HG03108 (cell line): ENCODE data around the gene GP1BA.
A peak's percentile ranks its signal among the peaks of the same experiment; 100 is the strongest.

Experiments
- ATAC-seq: cut with Tn5 transposase; IDR thresholded peaks from one replicate; pipeline ENCODE4 v1.9.1; 2021; ENCODE audit warnings: moderate library complexity; ENCODE audit not compliant: unreplicated experiment

The GP1BA gene

DNA sequence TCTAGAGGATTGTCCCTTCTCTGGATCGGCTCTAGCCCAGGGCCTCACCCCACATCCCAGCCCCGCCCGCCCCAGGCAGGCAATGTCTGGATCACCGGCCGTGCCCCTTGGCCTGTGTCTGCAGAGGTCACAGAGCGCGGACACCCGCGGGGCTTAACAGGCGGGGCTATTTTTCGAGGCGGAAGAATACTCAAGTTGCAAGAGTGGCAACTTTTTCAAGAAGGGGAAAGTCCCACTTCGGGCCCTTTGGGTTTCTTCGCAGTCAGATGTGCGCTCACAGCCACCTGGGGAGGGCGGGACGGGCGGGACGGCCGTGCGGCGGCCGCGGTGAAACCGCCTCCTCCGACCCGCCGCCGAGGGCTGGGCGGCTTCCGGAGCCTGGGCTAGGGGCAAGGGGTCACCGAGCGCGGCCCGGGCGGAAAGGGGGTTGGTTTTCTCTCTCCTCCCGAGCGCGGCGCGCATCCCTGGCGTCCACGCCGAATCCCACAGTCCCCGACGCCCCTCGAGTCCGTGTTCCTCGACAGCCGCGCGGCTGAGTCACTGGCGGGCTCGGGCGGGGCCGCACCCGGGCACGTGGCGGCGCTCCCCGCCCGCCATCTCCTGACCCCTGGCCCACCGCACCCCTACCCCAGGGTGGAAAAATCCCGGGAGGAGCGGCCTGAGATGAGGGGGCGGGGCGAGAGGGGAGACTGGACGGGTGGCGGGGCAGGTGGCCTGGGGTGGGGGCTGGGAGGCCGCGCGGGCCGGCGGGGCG lies 17.4 kb downstream of the GP1BA start:
- no peak for ATAC-seq

GRCh38 chr17:4950075-4950745 lies 18.1 kb downstream of the GP1BA start:
- no peak for ATAC-seq

- no peak for ATAC-seq
Observed at GRCh38 chr17:4950746-4951204, 18.7 kb downstream of the GP1BA start, which contains the start of gene ENO3. TSS of gene ENO3 (plus strand) at chr17:4951119. CDS start at chr17:4951830, 711 bp downstream.

- ATAC-seq, result no peak
Observed at GRCh38 chr17:4951486-4951885, 19.4 kb downstream of the GP1BA start.

DNA sequence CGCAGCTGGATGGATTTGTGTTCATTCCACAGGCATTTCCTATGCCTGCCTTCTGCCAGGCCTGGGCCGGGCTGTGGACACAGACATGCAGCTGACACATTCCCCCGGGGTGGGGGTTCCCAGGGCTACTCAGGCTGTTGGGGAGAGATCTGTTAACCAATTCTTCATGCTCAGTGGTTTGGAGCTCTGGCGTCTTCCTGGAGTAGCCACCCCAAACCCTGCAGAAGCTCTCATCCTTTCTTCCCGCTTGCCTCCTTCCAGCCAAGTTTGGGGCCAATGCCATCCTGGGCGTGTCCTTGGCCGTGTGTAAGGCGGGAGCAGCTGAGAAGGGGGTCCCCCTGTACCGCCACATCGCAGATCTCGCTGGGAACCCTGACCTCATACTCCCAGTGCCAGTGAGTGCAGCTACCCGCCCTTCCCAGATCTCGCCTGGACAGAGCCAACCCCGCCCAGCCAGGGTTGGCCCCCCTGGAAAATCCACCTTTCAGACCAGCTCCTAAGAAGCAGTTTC lies 21.4 kb downstream of the GP1BA start:
- ATAC-seq, result no peak

GRCh38 chr17:4955091-4955490 lies 23.0 kb downstream of the GP1BA start:
- ATAC-seq, result no peak

DNA sequence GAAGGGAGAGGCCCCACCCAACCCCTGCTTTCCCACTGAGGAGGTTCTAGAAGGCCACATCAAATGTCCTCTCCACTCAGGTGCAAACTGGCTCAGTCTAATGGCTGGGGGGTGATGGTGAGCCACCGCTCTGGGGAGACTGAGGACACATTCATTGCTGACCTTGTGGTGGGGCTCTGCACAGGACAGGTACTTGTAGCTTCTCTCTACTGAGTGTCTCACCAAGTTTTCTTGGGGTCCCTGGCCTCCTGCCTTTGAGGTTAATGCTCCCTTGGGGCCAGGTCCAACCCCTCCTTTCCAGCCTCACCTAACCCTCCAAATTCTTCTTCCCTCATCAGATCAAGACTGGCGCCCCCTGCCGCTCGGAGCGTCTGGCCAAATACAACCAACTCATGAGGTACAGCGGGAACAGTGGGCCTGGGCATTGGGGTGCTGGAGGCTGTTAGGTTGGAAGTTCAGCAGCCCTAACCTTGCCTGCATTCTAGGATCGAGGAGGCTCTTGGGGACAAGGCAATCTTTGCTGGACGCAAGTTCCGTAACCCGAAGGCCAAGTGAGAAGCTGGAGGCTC lies 24.5 kb downstream of the GP1BA start:
- ATAC-seq, result no peak

GRCh38 chr17:4958102-4958501 lies 26.0 kb downstream of the GP1BA start:
- no peak for ATAC-seq

DNA sequence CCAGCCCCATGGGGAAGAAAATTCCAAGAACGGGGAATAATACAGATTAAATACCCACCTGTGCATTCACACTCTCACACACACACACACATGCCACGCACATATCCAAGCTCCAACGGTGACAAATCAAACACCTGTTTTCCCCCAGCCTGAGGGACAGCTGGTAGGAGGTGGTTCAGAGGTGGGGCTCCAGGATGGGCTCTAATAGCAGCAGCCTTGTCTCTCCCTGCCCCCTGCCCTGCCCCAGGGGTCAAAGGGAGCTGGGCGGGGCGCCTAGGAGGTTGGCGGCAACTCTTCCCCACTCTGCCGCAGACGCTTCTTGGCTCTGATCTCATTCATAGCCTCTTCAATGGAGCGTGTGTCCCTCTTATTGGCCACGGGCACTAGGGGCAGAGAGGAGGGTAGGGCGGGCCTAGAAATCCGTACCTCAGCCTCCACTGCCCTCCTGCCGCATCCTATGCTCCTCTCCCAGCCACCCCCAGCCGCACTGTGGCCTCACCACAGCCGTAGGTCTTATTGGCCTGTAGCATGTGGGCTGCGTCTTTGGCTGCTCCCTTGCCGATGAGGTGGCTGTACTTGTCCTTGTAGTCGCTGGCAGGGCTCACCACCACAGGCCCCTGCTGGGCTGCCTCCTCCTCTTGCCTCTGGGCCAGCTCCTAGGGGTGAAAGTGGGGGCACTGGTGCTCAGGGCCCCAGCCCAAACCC lies 27.3 kb downstream of the GP1BA start:
- ATAC-seq, result no peak

DNA sequence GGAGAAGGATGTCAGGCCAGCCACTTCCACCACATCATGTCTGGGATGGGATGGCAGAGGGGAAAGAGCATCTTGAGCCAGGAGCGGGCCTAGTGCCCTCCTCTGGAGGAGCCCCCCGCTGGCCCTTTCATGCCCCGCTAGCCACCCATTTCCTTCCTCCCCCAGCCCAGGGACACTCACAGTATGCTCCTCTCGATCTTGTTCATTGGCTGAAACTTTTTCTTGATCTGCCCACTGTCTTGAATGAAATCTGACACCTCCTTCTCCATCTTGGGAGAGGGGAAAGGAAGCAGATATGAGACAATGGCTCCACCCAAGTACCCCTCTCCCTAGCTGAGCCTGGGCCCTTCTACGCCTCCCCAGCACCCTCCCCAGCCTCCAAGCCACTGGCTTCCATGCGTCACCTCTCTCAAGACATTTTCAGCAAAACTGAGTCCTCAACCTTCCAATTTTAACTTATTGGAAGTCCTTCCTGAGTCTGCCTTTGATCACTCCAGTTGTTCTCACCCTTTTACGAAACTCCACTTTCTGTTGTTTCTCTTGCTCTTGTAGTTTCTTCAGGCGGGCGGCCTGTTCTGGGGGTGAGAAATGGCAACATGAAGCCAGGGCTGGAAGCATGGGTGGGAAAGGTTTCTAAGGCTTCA lies 28.3 kb downstream of the GP1BA start:
- ATAC-seq, result no peak

- no peak for ATAC-seq
Observed at GRCh38 chr17:4965311-4965986, 33.4 kb downstream of the GP1BA start.

DNA sequence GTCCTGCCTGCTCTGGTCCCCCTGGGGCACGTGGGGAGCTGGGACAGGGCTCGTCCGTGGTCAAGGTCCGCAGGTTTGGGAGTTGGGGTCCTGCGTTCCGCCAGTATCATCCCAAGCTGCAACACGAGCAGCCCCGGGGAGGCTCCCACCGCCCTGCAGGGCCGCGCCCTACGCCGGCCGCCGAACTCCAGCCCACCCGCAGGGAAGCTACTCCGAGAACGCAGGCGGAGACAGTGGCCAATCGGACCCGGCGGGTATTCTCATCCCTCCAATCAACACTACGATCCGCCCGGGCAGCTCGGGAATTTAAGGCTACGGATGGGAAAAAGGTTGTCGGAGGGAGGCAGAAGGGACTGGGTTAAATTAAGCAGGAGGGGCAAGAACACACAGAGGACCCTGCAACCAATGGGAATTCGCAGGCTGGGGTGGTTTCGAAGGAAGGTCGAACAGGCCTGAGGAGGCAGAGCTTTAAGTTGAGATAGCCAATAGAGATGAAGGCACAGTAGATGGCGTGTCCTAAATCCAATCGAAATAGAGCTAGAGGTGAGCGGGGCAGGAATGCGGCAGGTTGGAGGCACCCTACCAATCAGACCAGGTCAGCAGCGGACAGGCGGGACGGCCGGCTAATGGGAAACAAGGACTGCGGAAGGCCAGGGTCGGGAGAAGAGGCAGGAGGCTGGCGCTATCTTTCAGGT lies 34.9 kb downstream of the GP1BA start:
- peak; percentile 81 for ATAC-seq

DNA sequence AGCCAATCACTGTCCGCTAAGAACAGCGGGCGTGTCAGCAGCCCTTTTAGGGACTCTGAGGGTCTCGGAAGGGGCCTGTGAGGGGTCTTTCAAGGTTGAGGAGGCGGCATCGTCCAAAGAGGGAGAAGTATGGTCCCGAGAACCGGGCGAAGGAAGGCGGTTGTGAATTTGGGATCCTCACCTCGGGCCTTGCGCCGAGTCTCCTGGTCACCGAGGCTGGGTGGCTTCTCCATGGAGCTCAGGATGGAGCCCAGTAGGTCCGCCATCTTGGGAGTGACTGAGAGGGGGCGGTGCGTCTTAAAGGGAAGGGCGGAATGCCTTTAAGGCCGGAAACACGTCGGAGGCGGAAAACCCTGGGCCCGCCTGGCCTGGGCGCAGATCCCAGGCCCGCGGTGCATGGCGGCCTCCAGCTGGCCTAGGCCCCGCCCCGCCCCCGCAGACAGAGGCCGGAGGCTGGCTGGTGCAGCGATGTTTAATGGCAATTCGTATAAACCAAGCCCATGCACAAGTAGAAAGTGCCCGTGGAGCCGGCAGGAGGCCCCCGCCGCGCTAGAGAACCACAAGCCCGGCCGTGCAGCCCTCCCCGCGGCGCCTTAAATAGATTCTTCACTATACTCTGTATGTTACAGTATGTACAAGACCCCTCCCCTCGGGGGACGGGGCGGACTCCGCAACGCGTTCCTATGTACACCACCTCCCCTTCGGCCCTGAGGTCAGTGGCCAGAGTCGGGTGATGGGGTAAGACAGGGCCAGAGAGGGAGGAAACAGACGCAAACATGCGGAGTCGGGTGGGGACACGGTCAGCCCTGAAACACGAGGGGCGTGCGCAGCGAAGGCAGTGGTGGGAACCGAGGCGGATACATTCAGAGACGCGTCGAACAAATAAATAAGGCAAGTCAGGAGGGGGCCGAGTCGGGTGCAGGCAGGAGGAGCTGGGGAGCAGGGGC lies 35.7 kb downstream of the GP1BA start, which contains the start of gene SPAG7:
SPAG7 (minus strand) TSS at position 279 of the 947 bp plus-strand sequence; CDS start at position 266, 13 bp downstream.
- peak; percentile 45 for ATAC-seq

GRCh38 chr17:4968486-4969046 lies 36.5 kb downstream of the GP1BA start:
- no peak for ATAC-seq

- no peak for ATAC-seq
Observed at GRCh38 chr17:4969047-4969550, 37.0 kb downstream of the GP1BA start.

- ATAC-seq, result no peak
Observed at GRCh38 chr17:4969551-4970173, 37.6 kb downstream of the GP1BA start.

- no peak for ATAC-seq
Observed at GRCh38 chr17:4970273-4970672, 38.2 kb downstream of the GP1BA start.
